ENCODE results near the gene CACUL1. TPM values are rescaled to one million over a fixed set of nuclear protein-coding genes. Genes with fewer than 3 reads are reported as not detected.

The CACUL1 gene
- total RNA-seq, 4 donors from 2014 or later: 20.8 to 33.7 (median 28.2) TPM

DNA sequence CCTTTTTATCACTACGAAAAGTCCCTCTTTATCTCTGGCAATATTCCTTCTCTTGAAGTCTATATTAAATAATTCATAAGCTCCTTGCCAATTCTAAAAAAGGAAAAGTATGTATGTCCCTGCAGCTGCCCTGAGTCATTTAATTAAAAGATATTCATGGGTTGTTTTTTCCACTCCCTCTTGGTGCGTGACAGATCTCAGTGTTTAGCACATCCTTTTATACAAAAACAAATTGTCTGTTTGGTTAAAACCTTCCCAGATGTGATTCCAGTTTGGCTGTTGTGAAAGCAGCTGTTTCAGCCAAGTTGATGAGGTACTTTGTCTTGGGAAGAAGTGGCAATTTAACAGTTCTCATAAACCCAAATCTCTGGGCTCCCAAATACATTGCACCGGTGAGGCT lies 125.6 kb downstream of the CACUL1 start:
- WGBS, 2 donors: 13 to 24% methylated on average over 3 of the region's 3 CpGs
- peak in 1 of 2 donors; percentile 42 for DNase-seq (ENCODE audit: low spot score in 2 of 2)
- TF ChIP-seq CTCF (IDR thresholded peaks at IDR 0.05) (no peak), POLR2A (IDR thresholded peaks at IDR 0.05) (no peak)
- no peak overlapping the region for H3K4me3 ChIP-seq (ENCODE audit: low read depth, poor library complexity, severe bottlenecking)
- intact Hi-C loops (cut with DNase I; ENCODE audit: low total_unique reads): no loop called here

DNA sequence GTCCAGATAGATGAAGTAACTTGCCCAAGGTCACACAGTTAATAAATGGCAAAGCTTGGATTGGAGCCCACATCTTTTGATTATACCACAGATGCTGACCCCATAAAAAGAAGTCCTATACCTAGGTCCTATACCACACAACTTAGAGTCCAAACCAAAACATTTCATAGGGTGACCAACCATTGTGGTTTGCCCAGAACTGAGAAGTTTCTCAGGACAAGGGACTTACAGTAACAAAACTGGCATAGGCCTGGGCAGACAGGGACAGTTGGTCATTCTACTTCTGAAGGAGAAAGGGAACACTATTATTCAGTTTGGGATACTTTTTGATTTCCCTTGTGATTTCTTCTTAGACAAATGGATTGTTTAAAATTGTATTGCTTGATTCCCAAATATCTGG lies 126.4 kb downstream of the CACUL1 start:
- intact Hi-C loops (cut with DNase I; ENCODE audit: low total_unique reads): no loop called here
- TF ChIP-seq CTCF (IDR thresholded peaks at IDR 0.05) (no peak), POLR2A (IDR thresholded peaks at IDR 0.05) (no peak)
- H3K4me3 ChIP-seq (ENCODE audit: low read depth, poor library complexity, severe bottlenecking): no peak overlapping the region
- no peak for DNase-seq (ENCODE audit: low spot score in 2 of 2)

- no peak for DNase-seq (ENCODE audit: low spot score in 2 of 2)
- H3K4me3 ChIP-seq (ENCODE audit: low read depth, poor library complexity, severe bottlenecking): no peak overlapping the region
- WGBS, 2 donors: 63 to 67% methylated on average over 3 of the region's 3 CpGs
- intact Hi-C loops (cut with DNase I; ENCODE audit: low total_unique reads): no loop called here
- no peak for TF ChIP-seq CTCF (IDR thresholded peaks at IDR 0.05)
- TF ChIP-seq POLR2A (IDR thresholded peaks at IDR 0.05): no peak
These were observed 127.8 kb downstream of the CACUL1 start for GRCh38 chr10:118626953-118627352.

Other genes starting within 250 kb of the CACUL1 start
- not detected for gene PRLHR, start 159.3 kb downstream of the CACUL1 start, total RNA-seq